Naive thymus-derived CD8-positive, alpha-beta T cell (primary cell): ENCODE measurements around the gene SCGB1D1. TPM values are rescaled to one million over a fixed set of nuclear protein-coding genes. Genes with fewer than 3 reads are reported as not detected.
"Not testable (repeated sequence)": the region's sequence is repeated elsewhere in the genome, so short reads cannot be mapped to it uniquely, and the experiment has no call there.

Source experiments
- ATAC-seq, 2 donors: fragments of 150-1000 bp; cut with Tn5 transposase in 1 of 2; sonication (Bioruptor Pico), chemical (Tn5 transposase) in 1 of 2; 1 replicate in 1 of 2; 2 replicates in 1 of 2; pipeline ENCODE4 v1.10.0; 2021; ENCODE audit warnings: mild to moderate bottlenecking in 2 of 2, moderate library complexity in 2 of 2
- POLR2A ChIA-PET: fragments of 350-600 bp; sonication (Branson Sonifier 250); formaldehyde crosslinking; loops from one replicate; lab custom pipeline; 2021; ENCODE audit warnings: antibody characterized with exemption; lab: Charles Lee
- DNase-seq, 10 donors: peaks; one replicate each; pipeline versions ENCODE4 v3.0.0 to v3.0.0-alpha.2; 2020 to 2022
- H3K27ac Mint-ChIP-seq, 10 donors: one replicate each; pipeline ENCODE4 v1.8.0; 2020 to 2022; ENCODE audit warnings: mild to moderate bottlenecking in 10 of 10, mixed read lengths in 10 of 10, moderate library complexity in 4 of 10, inconsistent platforms in 1 of 10
- H3K27me3 Mint-ChIP-seq, 5 donors: one replicate each; pipeline ENCODE4 v1.8.0; 2021 to 2022; ENCODE audit warnings: mixed read lengths in 5 of 5
- H3K36me3 Mint-ChIP-seq, 3 donors: one replicate each; pipeline ENCODE4 v1.8.0; 2020 to 2022; ENCODE audit warnings: mixed read lengths in 3 of 3, mild to moderate bottlenecking in 2 of 3, inconsistent platforms in 1 of 3
- H3K4me1 Mint-ChIP-seq, 4 donors: one replicate each; pipeline ENCODE4 v1.8.0; 2021 to 2022; ENCODE audit warnings: mixed read lengths in 4 of 4
- H3K4me3 Mint-ChIP-seq, 10 donors: one replicate each; pipeline ENCODE4 v1.8.0; 2020 to 2022; ENCODE audit warnings: mild to moderate bottlenecking in 10 of 10, mixed read lengths in 10 of 10, moderate library complexity in 6 of 10, inconsistent platforms in 1 of 10
- H3K9me3 Mint-ChIP-seq, 9 donors: one replicate each; pipeline ENCODE4 v1.8.0; 2020 to 2022; ENCODE audit warnings: mixed read lengths in 9 of 9, mild to moderate bottlenecking in 3 of 9, inconsistent platforms in 1 of 9, moderate library complexity in 1 of 9
- polyA plus RNA-seq, 3 donors: library from polyadenylated mRNA; unstranded; fragments of 300-500 nt; fragmentation: Illumina TruSeq; gene quantifications; one replicate each; pipeline ENCODE4 v1.2.3, GENCODE V29; 2021
- total RNA-seq, 8 experiments: library from RNA in 2 of 8; stranded (reverse) in 2 of 8; gene quantifications; one replicate each; pipeline ENCODE4 v1.2.3 and lab custom pipeline; 2021 to 2026

The SCGB1D1 gene
- total and polyA plus RNA-seq, 5 experiments from 2014 or later = not detected

- Mint-ChIP-seq H3K36me3 (no peaks in the 10 kb centered on the region), H3K4me1 (peaks cover 0 to 4% (median 0%) of the 10 kb centered on the region in 4 donors), H3K9me3 (no peaks in the 10 kb centered on the region), H3K27ac (no peak overlapping the region), H3K4me3 (no peak overlapping the region), H3K27me3 (peaks cover 3 to 17% (median 12%) of the 10 kb centered on the region in 5 donors)
- DNase-seq = no peak
- POLR2A ChIA-PET = no interaction called here
- no peak for ATAC-seq
These were observed 15.4 kb downstream of the SCGB1D1 start for GRCh38 chr11:62205441-62205840.

DNA sequence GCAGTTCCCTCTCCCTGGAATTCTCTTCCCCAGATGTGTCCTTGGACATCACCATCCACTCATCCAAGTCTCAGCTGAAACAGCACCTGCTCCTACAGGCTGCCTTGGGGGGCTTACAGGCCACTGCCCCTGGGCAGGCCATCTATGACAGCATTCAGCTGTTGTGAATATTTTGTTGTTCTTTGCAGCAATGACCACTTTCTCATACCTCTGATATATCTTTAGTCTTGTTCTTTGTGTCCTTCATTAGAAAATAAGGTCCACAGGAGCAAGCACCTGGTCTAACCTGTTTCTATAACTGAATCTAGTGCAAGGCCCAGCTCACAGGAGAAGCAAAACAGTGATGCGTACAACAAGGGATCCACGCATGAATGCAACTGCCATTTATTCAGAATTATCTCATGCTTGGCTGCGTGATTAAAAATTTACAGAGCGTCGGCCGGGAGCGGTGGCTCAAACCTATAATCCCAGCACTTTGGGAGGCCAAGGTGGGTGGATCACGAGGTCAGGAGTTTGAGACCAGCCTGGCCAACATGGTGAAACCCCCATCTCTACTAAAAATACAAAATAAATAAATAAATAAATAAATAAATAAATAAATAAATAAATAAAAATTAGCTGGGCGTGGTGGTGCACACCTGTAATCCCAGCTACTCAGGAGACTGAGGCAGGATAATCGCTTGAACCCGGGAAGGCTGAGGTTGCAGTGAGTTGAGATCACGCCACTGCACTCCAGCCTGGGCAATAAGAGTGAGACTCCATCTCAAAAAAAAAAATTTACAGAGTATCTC is 16.5 kb downstream of the SCGB1D1 start:
- ATAC-seq, H3K9me3 Mint-ChIP-seq, H3K36me3 Mint-ChIP-seq, POLR2A ChIA-PET, H3K4me3 Mint-ChIP-seq, DNase-seq, H3K4me1 Mint-ChIP-seq: not testable (repeated sequence)
- peaks cover 3 to 21% (median 10%) of the 10 kb centered on the region in 5 donors for H3K27me3 Mint-ChIP-seq
- H3K27ac Mint-ChIP-seq = peak overlapping the region in 1 of 10 donors; percentile 43

DNA sequence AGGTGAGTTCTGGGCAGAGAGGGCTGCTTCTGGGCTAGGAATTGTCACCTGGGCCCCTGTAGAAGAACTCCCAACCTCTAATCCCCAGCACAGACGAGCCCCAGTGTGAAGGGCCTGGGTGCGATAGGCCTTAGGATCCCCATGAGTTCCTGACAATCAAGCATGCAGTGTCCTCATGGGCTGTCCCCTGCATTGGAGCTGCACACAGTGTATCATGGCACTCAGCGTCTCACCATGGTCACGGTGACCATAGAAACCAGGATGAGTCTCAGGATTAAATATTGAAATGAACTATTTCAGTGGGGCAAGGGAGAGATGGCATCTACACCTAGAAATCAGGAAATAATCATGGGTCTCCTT is 18.7 kb downstream of the SCGB1D1 start:
- Mint-ChIP-seq H3K27ac (no peak overlapping the region), H3K27me3 (peaks cover 3 to 21% (median 6%) of the 10 kb centered on the region in 5 donors), H3K9me3 (no peaks in the 10 kb centered on the region), H3K36me3 (no peaks in the 10 kb centered on the region), H3K4me1 (peaks cover 0 to 2% (median 0%) of the 10 kb centered on the region in 4 donors), H3K4me3 (no peak overlapping the region)
- POLR2A ChIA-PET = no interaction called here
- ATAC-seq = no peak
- DNase-seq = no peak

DNA sequence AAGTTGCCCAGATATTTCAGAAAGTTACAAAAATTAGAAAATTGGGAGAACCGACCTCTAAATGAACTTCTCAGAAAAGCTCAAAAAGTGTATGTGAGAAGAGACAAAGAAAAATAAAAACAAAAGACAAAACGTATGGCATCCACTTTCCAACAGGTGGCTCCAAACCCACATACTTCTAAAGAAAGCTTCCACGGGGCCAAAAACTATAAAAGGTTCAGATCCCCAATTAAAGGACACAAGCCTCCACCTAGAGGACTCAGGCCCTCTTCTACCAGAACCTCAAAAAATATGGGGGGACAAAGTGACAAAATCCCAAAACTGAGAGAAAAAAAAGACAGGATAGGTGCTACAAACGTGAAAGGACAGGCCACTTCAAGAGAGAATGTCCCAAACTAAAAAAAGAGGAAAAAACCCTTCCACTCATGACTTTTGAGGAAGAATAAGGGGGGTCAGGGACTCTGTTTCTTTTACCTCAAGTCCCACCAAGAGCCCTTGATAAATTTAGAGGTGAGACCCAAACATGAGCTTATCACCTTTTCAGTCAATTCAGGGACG is 27.3 kb downstream of the SCGB1D1 start:
- no peak overlapping the region for H3K27ac Mint-ChIP-seq
- no peak for DNase-seq
- POLR2A ChIA-PET = no interaction called here
- peaks cover 0 to 24% (median 13%) of the 10 kb centered on the region in 9 donors for H3K9me3 Mint-ChIP-seq
- H3K4me3 Mint-ChIP-seq = no peak overlapping the region
- H3K36me3 Mint-ChIP-seq = peaks cover 0 to 5% (median 2%) of the 10 kb centered on the region in 3 donors
- H3K27me3 Mint-ChIP-seq = peaks cover 5 to 25% (median 8%) of the 10 kb centered on the region in 5 donors
- no peak for ATAC-seq
- H3K4me1 Mint-ChIP-seq = no peaks in the 10 kb centered on the region

GRCh38 chr11:62221498-62221897 is 31.5 kb downstream of the SCGB1D1 start:
- no peaks in the 10 kb centered on the region for H3K4me1 Mint-ChIP-seq
- peaks cover 0 to 29% (median 9%) of the 10 kb centered on the region in 3 donors for H3K36me3 Mint-ChIP-seq
- peaks cover 0 to 18% (median 8%) of the 10 kb centered on the region in 5 donors for H3K27me3 Mint-ChIP-seq
- H3K9me3 Mint-ChIP-seq = peaks cover 4 to 58% (median 40%) of the 10 kb centered on the region in 9 donors
- no peak overlapping the region for H3K4me3 Mint-ChIP-seq
- H3K27ac Mint-ChIP-seq = no peak overlapping the region
- ATAC-seq (no peak), DNase-seq (no peak)
- POLR2A ChIA-PET = no interaction called here

DNA sequence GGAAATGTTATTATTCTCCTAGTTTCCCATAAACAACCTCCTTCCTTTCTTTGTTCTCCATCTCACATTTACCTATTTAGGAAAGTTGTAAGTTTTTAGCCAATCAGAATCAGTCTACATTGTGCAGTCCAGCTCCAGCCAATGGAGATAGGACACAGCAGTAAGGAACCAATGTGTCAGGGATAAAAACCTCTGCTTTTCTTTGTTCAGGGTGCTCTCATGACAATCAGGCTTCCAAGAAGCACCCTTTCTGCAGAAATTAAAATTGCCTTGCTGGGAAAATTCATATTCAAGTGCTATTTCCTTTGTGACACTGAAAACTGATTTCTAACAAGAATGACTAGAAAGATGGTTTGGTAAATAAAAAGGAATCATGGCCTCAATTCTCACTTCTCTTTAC is 33.1 kb downstream of the SCGB1D1 start:
- H3K27ac Mint-ChIP-seq = no peak overlapping the region
- ATAC-seq (no peak), DNase-seq (no peak)
- H3K4me3 Mint-ChIP-seq = no peak overlapping the region
- peaks cover 0 to 7% (median 2%) of the 10 kb centered on the region in 5 donors for H3K27me3 Mint-ChIP-seq
- POLR2A ChIA-PET = no interaction called here
- no peaks in the 10 kb centered on the region for H3K4me1 Mint-ChIP-seq
- H3K9me3 Mint-ChIP-seq = peaks cover 4 to 58% (median 40%) of the 10 kb centered on the region in 9 donors
- H3K36me3 Mint-ChIP-seq = peaks cover 0 to 29% (median 9%) of the 10 kb centered on the region in 3 donors

GRCh38 chr11:62233730-62234129 is 43.7 kb downstream of the SCGB1D1 start:
- peaks cover 26 to 49% (median 31%) of the 10 kb centered on the region in 5 donors for H3K27me3 Mint-ChIP-seq
- H3K36me3 Mint-ChIP-seq = no peaks in the 10 kb centered on the region
- H3K9me3 Mint-ChIP-seq = no peaks in the 10 kb centered on the region
- DNase-seq (no peak), ATAC-seq (no peak)
- no peak overlapping the region for H3K27ac Mint-ChIP-seq
- POLR2A ChIA-PET = no interaction called here
- H3K4me3 Mint-ChIP-seq = no peak overlapping the region
- no peaks in the 10 kb centered on the region for H3K4me1 Mint-ChIP-seq

GRCh38 chr11:62236187-62236586 is 46.2 kb downstream of the SCGB1D1 start:
- ATAC-seq = no peak
- Mint-ChIP-seq H3K4me1 (no peaks in the 10 kb centered on the region), H3K27ac (no peak overlapping the region), H3K27me3 (peaks cover 29 to 54% (median 39%) of the 10 kb centered on the region in 5 donors), H3K36me3 (no peaks in the 10 kb centered on the region), H3K9me3 (no peaks in the 10 kb centered on the region), H3K4me3 (no peak overlapping the region)
- POLR2A ChIA-PET = no interaction called here
- no peak for DNase-seq

DNA sequence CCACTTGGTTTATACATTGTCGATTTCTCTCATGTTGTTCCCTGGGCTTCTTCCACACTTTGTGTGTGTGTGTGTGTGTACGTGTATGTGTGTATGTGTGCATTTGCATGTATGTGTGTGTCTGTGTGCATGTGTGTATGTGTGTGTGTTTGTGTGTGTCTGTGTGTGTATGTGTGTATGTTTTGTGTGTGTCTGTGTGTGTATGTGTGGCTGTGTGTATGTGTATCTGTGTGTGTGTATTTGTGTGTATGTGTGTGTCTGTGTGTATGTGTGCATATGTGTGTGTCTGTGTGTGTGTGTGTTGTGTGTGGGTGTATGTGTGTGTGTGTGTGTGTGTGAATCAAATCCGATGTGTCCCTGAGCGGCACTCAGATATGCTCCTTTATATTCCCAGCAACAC is 47.5 kb downstream of the SCGB1D1 start:
- H3K4me3 Mint-ChIP-seq = no peak overlapping the region
- POLR2A ChIA-PET = interaction anchor here (0.7 kb wide), 1 partner anchor 783 kb away, joined by 5 read pairs; no protein-coding TSS in a partner anchor
- ATAC-seq = no peak
- H3K27ac Mint-ChIP-seq = no peak overlapping the region
- H3K4me1 Mint-ChIP-seq = no peaks in the 10 kb centered on the region
- H3K9me3 Mint-ChIP-seq = no peaks in the 10 kb centered on the region
- DNase-seq = no peak
- no peaks in the 10 kb centered on the region for H3K36me3 Mint-ChIP-seq
- peaks cover 27 to 54% (median 36%) of the 10 kb centered on the region in 5 donors for H3K27me3 Mint-ChIP-seq

DNA sequence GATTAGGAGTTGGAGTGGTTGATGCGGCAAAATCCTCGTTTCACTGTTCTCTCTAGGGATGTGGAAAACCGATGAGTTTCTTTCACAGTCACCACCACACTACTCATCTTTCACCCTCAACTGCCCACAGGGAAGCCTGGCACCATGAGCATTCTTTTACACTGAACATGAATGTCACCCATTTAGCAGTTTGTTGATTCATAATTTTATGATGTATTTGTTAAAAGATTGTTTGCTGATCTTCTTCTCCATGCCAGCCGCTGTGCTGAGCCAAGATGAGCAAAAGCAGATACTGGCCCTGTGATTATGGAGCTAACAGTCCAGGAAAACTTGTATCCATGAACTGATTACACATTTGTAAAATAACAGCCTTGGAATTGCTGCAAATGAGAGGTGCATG is 48.1 kb downstream of the SCGB1D1 start:
- Mint-ChIP-seq H3K4me3 (no peak overlapping the region), H3K36me3 (no peaks in the 10 kb centered on the region), H3K27ac (no peak overlapping the region), H3K9me3 (no peaks in the 10 kb centered on the region), H3K4me1 (no peaks in the 10 kb centered on the region), H3K27me3 (peaks cover 29 to 54% (median 32%) of the 10 kb centered on the region in 5 donors)
- POLR2A ChIA-PET = interaction anchor here (0.7 kb wide), 1 partner anchor 783 kb away, joined by 5 read pairs; no protein-coding TSS in a partner anchor
- DNase-seq (no peak), ATAC-seq (no peak)

GRCh38 chr11:62241095-62241494 is 51.1 kb downstream of the SCGB1D1 start:
- DNase-seq = no peak
- no peaks in the 10 kb centered on the region for H3K9me3 Mint-ChIP-seq
- no peak overlapping the region for H3K4me3 Mint-ChIP-seq
- POLR2A ChIA-PET = no interaction called here
- H3K36me3 Mint-ChIP-seq = no peaks in the 10 kb centered on the region
- no peaks in the 10 kb centered on the region for H3K4me1 Mint-ChIP-seq
- H3K27ac Mint-ChIP-seq = no peak overlapping the region
- ATAC-seq = no peak
- peaks cover 18 to 64% (median 25%) of the 10 kb centered on the region in 5 donors for H3K27me3 Mint-ChIP-seq

DNA sequence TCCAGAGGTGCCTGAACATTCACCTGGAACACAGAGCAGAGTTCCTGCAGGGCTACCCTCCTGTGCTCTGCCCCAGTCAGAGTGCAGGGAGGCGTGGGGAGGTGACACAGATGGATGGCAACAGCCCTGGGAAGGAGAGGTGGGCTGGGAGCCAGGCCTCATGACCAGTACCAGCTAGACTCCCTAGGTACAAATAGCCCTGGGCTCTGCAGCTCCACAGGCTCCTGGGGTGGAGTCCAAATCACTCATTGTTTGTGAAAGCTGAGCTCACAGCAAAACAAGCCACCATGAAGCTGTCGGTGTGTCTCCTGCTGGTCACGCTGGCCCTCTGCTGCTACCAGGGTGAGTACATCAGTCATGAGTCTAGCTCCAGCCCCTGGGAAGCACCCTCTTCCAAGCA is 52.0 kb downstream of the SCGB1D1 start, which contains the start of gene SCGB1D2:
Gene SCGB1D2 (plus strand): TSS at position 219 of the 400 bp plus-strand sequence. CDS start 69 bp downstream, at position 288.
- Mint-ChIP-seq H3K36me3 (no peaks in the 10 kb centered on the region), H3K27me3 (peaks cover 22 to 73% (median 32%) of the 10 kb centered on the region in 5 donors), H3K9me3 (no peaks in the 10 kb centered on the region), H3K4me3 (no peak within 1 kb of the TSS), H3K27ac (peak within 1 kb of the TSS in 1 of 10 donors; percentile 71), H3K4me1 (no peaks in the 10 kb centered on the region)
- POLR2A ChIA-PET = no interaction called here
- ATAC-seq (no peak), DNase-seq (no peak)
